Uterus (tissue), 4 donors: ENCODE data around the gene NAGPA. TPM values are rescaled to one million over a fixed set of nuclear protein-coding genes. Genes with fewer than 3 reads are reported as not detected.

Experiments
- DNase-seq, 2 donors: peaks; one replicate each; pipeline ENCODE4 v3.0.0-alpha.2; 2019 to 2020
- H3K27ac ChIP-seq, 2 donors: fragments of 200-600 bp; sonication (generic); 1 replicate in 1 of 2; 2 replicates in 1 of 2; pipeline ENCODE4 v1.5.1; 2016 to 2018
- H3K27me3 ChIP-seq, 2 donors: fragments of 200-600 bp; sonication (generic); one replicate each; pipeline ENCODE4 v1.5.1; 2018 to 2019; ENCODE audit warnings: control low read depth in 1 of 2
- H3K36me3 ChIP-seq, 2 donors: fragments of 200-600 bp; sonication (generic); one replicate each; pipeline ENCODE4 v1.5.1; 2019; ENCODE audit warnings: control low read depth in 1 of 2
- H3K4me1 ChIP-seq, 2 donors: fragments of 200-600 bp; sonication (generic); one replicate each; pipeline ENCODE4 v1.5.1; 2018 to 2019; ENCODE audit warnings: control low read depth in 1 of 2
- H3K4me3 ChIP-seq, 2 donors: fragments of 200-600 bp; sonication (generic); 1 replicate in 1 of 2; 2 replicates in 1 of 2; pipeline ENCODE4 v1.5.1; 2018 to 2019; ENCODE audit warnings: mild to moderate bottlenecking in 1 of 2
- H3K9me3 ChIP-seq, 2 donors: fragments of 200-600 bp; sonication (generic); one replicate each; pipeline ENCODE4 v1.5.1; 2019; ENCODE audit warnings: control low read depth in 1 of 2
- CTCF ChIP-seq, 4 experiments: fragments of 200-600 bp in 2 of 4; fragments of 450-650 bp in 2 of 4; sonication (generic) in 2 of 4; IDR thresholded peaks; one replicate each; pipeline ENCODE4 v1.5.1; 2016 to 2019; ENCODE audit warnings: antibody characterized with exemption in 4 of 4, mild to moderate bottlenecking in 2 of 4, moderate library complexity in 1 of 4
- POLR2A ChIP-seq, 2 donors: fragments of 450-650 bp; IDR thresholded peaks; one replicate each; pipeline ENCODE4 v1.6.1; 2016; ENCODE audit warnings: antibody characterized with exemption in 2 of 2, mild to moderate bottlenecking in 1 of 2, moderate library complexity in 1 of 2
- intact Hi-C: fragments of 100-400 bp; cut with DNase I; formaldehyde crosslinking; loops from one replicate; pipeline ENCODE4 v1.15.1; 2023; ENCODE audit warnings: low total_unique reads
- total RNA-seq, 4 donors: library from RNA; depleted of rRNA in 3 of 4; stranded (reverse); fragments of >200 nt in 3 of 4; gene quantifications; one replicate each; pipeline versions ENCODE4 v1.1.0 to v1.2.4, GENCODE V29; 2014 to 2023
- donor health status: DM: yes; HTN: yes; CAD: no.

The NAGPA gene
- total RNA-seq, 4 donors from 2014 or later: 0.29 to 11.3 (median 8.2) TPM

GRCh38 chr16:4979736-4980660, 53.7 kb downstream of the NAGPA start:
- DNase-seq: no peak
- H3K27ac ChIP-seq: no peak overlapping the region
- no peak for TF ChIP-seq CTCF (IDR thresholded peaks at IDR 0.05)
- TF ChIP-seq POLR2A (IDR thresholded peaks at IDR 0.05): no peak
- H3K4me3 ChIP-seq: no peak overlapping the region
- intact Hi-C loops: no loop called here
- no peaks in the 10 kb centered on the region for H3K4me1 ChIP-seq
- H3K9me3 ChIP-seq: no peaks in the 10 kb centered on the region
- no peaks in the 10 kb centered on the region for H3K36me3 ChIP-seq
- H3K27me3 ChIP-seq: no peaks in the 10 kb centered on the region

DNA sequence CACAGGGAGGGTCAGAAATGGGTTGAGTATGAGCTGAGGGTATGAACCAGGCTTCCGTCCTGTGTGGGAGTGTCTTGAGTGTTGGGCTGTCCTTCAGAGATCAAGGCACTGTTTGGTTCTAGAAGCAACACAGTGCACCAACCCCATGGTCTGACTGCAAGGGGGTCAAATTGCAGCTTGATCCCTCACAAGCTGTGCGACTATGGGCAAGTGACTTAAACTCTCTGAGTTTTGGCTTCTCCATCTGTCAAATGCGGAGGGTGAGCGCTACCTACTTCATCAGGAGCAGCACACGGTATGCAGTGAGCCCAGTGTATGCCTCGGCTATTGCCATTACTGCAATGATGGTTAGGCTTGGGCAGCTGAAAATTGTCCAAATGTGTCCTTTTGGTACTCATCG, 54.6 kb downstream of the NAGPA start:
- intact Hi-C loops: no loop called here
- Histone ChIP-seq H3K4me1 (no peaks in the 10 kb centered on the region), H3K27me3 (no peaks in the 10 kb centered on the region), H3K27ac (no peak overlapping the region), H3K36me3 (no peaks in the 10 kb centered on the region), H3K9me3 (no peaks in the 10 kb centered on the region), H3K4me3 (no peak overlapping the region)
- no peak for TF ChIP-seq CTCF (IDR thresholded peaks at IDR 0.05)
- no peak for TF ChIP-seq POLR2A (IDR thresholded peaks at IDR 0.05)
- DNase-seq: no peak

- Histone ChIP-seq H3K9me3 (no peaks in the 10 kb centered on the region), H3K27ac (no peak overlapping the region)
Observed at GRCh38 chr16:4976611-4977145, 57.1 kb downstream of the NAGPA start.

DNA sequence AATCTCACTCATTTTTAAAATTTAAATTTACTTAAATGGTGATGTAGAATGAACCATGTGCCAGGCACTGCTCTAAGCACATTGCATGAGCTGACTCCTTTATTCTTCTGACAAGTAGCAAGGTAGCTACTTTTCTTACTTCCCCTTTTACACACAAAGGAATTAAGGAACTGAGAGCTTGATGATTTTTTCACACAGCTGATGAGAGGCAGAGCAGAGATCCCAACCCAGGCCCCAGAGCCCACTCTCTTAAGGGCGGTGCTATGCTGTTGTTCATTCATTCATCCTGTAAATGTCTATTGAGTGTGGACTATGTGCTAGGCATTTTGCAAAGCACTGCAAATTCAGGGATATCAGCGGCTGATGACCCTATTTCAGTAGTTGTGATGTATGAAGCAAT, 57.7 kb downstream of the NAGPA start:
- no peak for DNase-seq
- H3K4me1 ChIP-seq: no peaks in the 10 kb centered on the region
- no peaks in the 10 kb centered on the region for H3K27me3 ChIP-seq
- no peaks in the 10 kb centered on the region for H3K9me3 ChIP-seq
- H3K4me3 ChIP-seq: no peak overlapping the region
- H3K27ac ChIP-seq: no peak overlapping the region
- no peaks in the 10 kb centered on the region for H3K36me3 ChIP-seq
- TF ChIP-seq POLR2A (IDR thresholded peaks at IDR 0.05) (no peak), CTCF (IDR thresholded peaks at IDR 0.05) (no peak)
- intact Hi-C loops: no loop called here

More at GRCh38 chr16:4976611-4977145, 57.1 kb downstream of the NAGPA start:
- no peak overlapping the region for H3K4me3 ChIP-seq
- H3K36me3 ChIP-seq: no peaks in the 10 kb centered on the region
- intact Hi-C loops: no loop called here
- no peak for DNase-seq
- no peak for TF ChIP-seq POLR2A (IDR thresholded peaks at IDR 0.05)
- no peak for TF ChIP-seq CTCF (IDR thresholded peaks at IDR 0.05)
- no peaks in the 10 kb centered on the region for H3K27me3 ChIP-seq
- H3K4me1 ChIP-seq: no peaks in the 10 kb centered on the region

Other genes with a start within 250 kb of the NAGPA start
- not detected for gene SEPTIN12, start 245.6 kb downstream of the NAGPA start, total RNA-seq
- 1 to 10 TPM in 1 of 4 donors, not detected in 3; 4.6 TPM for gene SMIM22, start 238.6 kb downstream of the NAGPA start, total RNA-seq
- gene ROGDI, start 231.3 kb downstream of the NAGPA start, total RNA-seq: 10 to 100 TPM in 3 of 4 donors, 1 to 10 TPM in 1; 7.9 to 70.6 (median 21.5) TPM
- gene GLYR1, start 186.6 kb downstream of the NAGPA start, total RNA-seq: 10 to 100 TPM; 26.6 to 86.3 (median 47.1) TPM
- gene UBN1, start 186.5 kb downstream of the NAGPA start, total RNA-seq: 10 to 100 TPM in 3 of 4 donors, 1 to 10 TPM in 1; 4.9 to 56.2 (median 33.4) TPM
- gene PPL, start 96.8 kb downstream of the NAGPA start, total RNA-seq: 10 to 100 TPM in 3 of 4 donors, 1 to 10 TPM in 1; 8.7 to 39.6 (median 15.2) TPM
- gene SEC14L5, start 75.6 kb downstream of the NAGPA start, total RNA-seq: 1 to 10 TPM in 1 of 4 donors, under 1 TPM in 1, not detected in 2; 0.28 to 2.0 TPM
- 10 to 100 TPM in 1 of 4 donors, 1 to 10 TPM in 1, under 1 TPM in 1, not detected in 1; 0.76 to 13.1 (median 1.1) TPM for gene C16orf89, start 32.0 kb upstream of the NAGPA start, total RNA-seq
- gene ALG1, start 37.9 kb upstream of the NAGPA start, total RNA-seq: 10 to 100 TPM in 2 of 4 donors, 1 to 10 TPM in 2; 4.7 to 21.3 (median 10.9) TPM
- gene EEF2KMT, start 63.9 kb upstream of the NAGPA start, total RNA-seq: 10 to 100 TPM in 1 of 4 donors, 1 to 10 TPM in 3; 1.0 to 13.2 (median 8.5) TPM